ENCODE measurements around the gene MCOLN2.

The MCOLN2 gene

DNA sequence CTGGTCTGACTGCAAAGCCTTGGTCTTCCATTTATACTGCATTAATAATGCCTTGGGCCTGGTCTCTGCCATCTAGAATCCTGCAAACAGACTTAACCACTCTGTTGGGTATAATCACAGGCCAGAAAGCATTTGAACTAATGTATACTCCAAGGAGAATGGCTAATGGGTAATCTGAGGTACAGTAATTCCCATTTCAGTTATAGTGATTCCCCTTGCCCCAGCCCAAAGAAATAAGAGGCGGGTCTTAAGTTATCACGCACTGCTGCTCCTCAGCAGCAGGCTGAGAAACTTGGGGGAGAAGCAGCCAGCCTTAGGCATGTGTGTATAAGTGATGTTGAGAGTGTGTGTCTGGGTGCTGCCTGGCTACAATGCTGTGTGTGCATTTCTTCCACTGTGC, 106.3 kb downstream of the MCOLN2 start:
- no peak for ATAC-seq

GRCh38 chr1:84889437-84889836, 107.5 kb downstream of the MCOLN2 start:
- ATAC-seq = no peak

- peak in 1 of 2 donors; percentile 63 for ATAC-seq
These were observed 108.2 kb downstream of the MCOLN2 start for GRCh38 chr1:84888753-84889152.

GRCh38 chr1:84887261-84887934, 109.5 kb downstream of the MCOLN2 start:
- ATAC-seq = no peak

GRCh38 chr1:84885469-84885868, 111.4 kb downstream of the MCOLN2 start:
- ATAC-seq = no peak

- no peak for ATAC-seq
These were observed 112.1 kb downstream of the MCOLN2 start for GRCh38 chr1:84884671-84885389.

GRCh38 chr1:84883286-84883685, 113.6 kb downstream of the MCOLN2 start:
- no peak for ATAC-seq

DNA sequence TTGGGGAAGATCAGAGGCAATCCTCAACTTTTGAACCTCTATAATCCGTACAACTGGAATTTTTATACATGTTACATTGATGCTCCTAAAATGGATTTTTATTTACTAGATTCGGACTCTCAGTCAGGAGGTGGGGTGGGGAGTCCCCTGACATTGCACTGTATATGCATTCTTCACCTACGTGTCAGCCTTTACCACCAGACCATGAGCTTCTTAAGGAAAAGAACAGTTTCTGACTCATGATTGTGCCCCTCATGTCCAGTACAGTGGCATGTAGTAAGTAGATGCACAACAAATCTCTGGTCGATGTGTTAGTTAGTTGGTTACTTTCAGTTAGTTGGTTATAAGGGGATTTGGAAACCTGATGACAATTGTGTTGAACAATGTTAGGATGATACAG, 119.3 kb downstream of the MCOLN2 start:
- no peak for ATAC-seq

DNA sequence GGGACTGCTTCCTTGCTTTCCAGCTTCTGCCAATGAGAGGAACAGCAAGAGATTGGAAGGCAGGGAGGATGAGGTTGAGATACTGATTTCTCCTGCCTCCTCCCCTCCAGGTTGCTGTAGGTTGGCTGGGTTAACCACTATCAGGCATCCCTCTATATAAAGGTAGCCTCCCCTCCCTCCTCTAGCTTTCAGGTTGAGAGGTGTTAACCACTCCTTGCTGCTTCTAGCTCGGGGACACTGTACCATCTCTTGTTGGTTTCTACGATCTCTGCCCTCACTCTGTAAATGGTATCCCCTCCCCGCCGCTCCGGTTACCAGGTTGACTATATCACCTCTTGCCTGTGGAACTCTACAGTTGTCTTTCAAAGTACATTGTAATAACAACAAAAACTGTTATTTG, 120.6 kb downstream of the MCOLN2 start:
- ATAC-seq = no peak

Measured in activated CD4-positive, CD25-positive, alpha-beta regulatory T cell treated with anti-CD3 and anti-CD28 coated beads, Interleukin-2, amount 50 U/mL, for 24 hours (primary cell).